GM23248 (cell line): Measurements from ENCODE around the gene GSDMA.

Experiments
- EZH2 ChIP-seq: fragments of 200-600 bp; sonication (generic); IDR thresholded peaks from 2 replicates; pipeline ENCODE4 v1.6.1; 2018; ENCODE audit warnings: antibody characterized with exemption, mild to moderate bottlenecking; ENCODE audit not compliant: insufficient read depth, poor library complexity, severe bottlenecking
- EZH2phosphoT487 ChIP-seq: fragments of 200-600 bp; sonication (generic); IDR thresholded peaks from 2 replicates; pipeline ENCODE4 v1.6.1; 2018; ENCODE audit warnings: antibody characterized with exemption, moderate library complexity, mild to moderate bottlenecking, low read depth; ENCODE audit not compliant: insufficient read depth

DNA sequence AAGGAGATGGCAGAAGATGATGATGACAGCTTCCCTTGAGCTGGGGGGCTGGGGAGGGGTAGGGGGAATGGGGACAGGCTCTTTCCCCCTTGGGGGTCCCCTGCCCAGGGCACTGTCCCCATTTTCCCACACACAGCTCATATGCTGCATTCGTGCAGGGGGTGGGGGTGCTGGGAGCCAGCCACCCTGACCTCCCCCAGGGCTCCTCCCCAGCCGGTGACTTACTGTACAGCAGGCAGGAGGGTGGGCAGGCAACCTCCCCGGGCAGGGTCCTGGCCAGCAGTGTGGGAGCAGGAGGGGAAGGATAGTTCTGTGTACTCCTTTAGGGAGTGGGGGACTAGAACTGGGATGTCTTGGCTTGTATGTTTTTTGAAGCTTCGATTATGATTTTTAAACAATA lies 34.7 kb downstream of the GSDMA start:
- TF ChIP-seq EZH2 (no peak), EZH2phosphoT487 (no peak)
